ENCODE measurements around the gene CYP4F12.

Gene CYP4F12

GRCh38 chr19:15633082-15633835 is 39.6 kb upstream of the CYP4F12 start:
- no peaks in the 10 kb centered on the region for H3K36me3 Mint-ChIP-seq (ENCODE audit: low read depth)
- H3K9me3 Mint-ChIP-seq, result peaks cover 33% of the 10 kb centered on the region
- TF ChIP-seq CTCF (IDR thresholded peaks at IDR 0.05; ENCODE audit: unreplicated experiment in 3 of 3), result no peak
- no peak overlapping the region for H3K4me3 Mint-ChIP-seq
- no peaks in the 10 kb centered on the region for H3K4me1 Mint-ChIP-seq
- H3K27ac Mint-ChIP-seq, result no peak overlapping the region
- H3K27me3 Mint-ChIP-seq (ENCODE audit: low read depth), result no peaks in the 10 kb centered on the region

DNA sequence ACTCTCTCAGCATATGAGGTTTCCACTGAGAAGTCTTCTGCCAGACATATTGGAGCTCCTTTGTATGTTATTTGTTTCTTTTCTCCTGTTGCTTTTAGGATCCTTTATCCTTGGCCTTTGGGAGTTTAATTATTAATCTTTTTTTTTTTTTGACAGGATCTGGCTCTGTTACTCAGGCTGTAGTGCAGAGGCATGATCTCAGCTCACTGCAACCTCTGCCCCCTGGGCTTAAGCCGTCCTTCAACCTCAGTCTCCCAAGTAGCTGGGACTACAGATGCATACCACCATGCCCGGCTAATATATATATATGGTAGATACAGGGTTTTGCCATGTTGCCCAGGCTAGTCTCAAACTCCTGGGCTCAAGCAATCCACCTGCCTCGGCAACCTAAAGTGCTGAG is 38.8 kb upstream of the CYP4F12 start:
- H3K27me3 Mint-ChIP-seq (ENCODE audit: low read depth), result no peaks in the 10 kb centered on the region
- no peaks in the 10 kb centered on the region for H3K4me1 Mint-ChIP-seq
- H3K4me3 Mint-ChIP-seq, result no peak overlapping the region
- no peak overlapping the region for H3K27ac Mint-ChIP-seq
- no peak for TF ChIP-seq CTCF (IDR thresholded peaks at IDR 0.05; ENCODE audit: unreplicated experiment in 3 of 3)
- no peaks in the 10 kb centered on the region for H3K36me3 Mint-ChIP-seq (ENCODE audit: low read depth)
- H3K9me3 Mint-ChIP-seq, result peaks cover 31% of the 10 kb centered on the region

DNA sequence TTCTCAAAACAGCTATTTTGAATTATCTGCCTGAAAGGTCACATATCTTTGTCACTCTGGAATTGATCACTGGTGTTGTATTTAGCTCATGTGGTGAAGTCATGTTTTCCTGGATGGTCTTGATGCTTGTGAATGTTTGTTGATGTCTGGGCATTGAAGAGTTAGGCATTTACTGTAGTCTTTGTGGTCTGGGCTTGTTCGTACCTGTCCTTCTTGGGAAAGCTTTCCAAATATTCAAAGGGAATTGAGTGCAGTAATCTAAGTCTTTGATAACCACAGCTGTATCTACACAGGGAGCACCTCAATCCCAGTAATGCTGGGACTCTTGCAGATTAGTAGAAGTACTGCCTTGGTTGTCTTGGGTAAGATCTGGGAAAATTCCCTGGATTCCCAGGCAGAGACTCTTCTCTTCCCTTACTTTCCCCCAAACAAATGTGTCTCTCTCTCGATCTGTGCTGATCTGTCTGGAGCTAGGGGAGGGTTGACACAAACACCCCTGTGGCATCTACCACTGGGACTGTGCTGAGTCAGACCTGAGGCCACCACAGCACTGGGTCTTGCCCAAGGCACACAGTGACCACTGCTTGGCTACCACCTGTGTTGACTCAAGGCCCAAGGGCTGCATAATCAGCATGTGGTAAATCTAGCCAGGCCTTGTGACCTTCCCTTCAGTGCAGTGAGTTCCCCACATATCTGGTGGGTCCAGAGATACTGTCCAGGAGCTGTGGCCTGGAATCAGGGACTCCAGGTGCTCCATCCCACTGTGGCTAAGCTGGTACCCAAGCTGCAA is 37.7 kb upstream of the CYP4F12 start:
- no peaks in the 10 kb centered on the region for H3K27me3 Mint-ChIP-seq (ENCODE audit: low read depth)
- no peak overlapping the region for H3K4me3 Mint-ChIP-seq
- no peak for TF ChIP-seq CTCF (IDR thresholded peaks at IDR 0.05; ENCODE audit: unreplicated experiment in 3 of 3)
- H3K27ac Mint-ChIP-seq, result no peak overlapping the region
- peaks cover 40% of the 10 kb centered on the region for H3K9me3 Mint-ChIP-seq
- H3K36me3 Mint-ChIP-seq (ENCODE audit: low read depth), result no peaks in the 10 kb centered on the region
- no peaks in the 10 kb centered on the region for H3K4me1 Mint-ChIP-seq

- Mint-ChIP-seq H3K36me3 (ENCODE audit: low read depth) (no peaks in the 10 kb centered on the region), H3K27ac (no peak overlapping the region), H3K4me3 (no peak overlapping the region), H3K9me3 (peaks cover 42% of the 10 kb centered on the region), H3K4me1 (no peaks in the 10 kb centered on the region), H3K27me3 (ENCODE audit: low read depth) (no peaks in the 10 kb centered on the region)
- TF ChIP-seq CTCF (IDR thresholded peaks at IDR 0.05; ENCODE audit: unreplicated experiment in 3 of 3), result no peak
Observed at GRCh38 chr19:15636026-15636425, 36.9 kb upstream of the CYP4F12 start.

DNA sequence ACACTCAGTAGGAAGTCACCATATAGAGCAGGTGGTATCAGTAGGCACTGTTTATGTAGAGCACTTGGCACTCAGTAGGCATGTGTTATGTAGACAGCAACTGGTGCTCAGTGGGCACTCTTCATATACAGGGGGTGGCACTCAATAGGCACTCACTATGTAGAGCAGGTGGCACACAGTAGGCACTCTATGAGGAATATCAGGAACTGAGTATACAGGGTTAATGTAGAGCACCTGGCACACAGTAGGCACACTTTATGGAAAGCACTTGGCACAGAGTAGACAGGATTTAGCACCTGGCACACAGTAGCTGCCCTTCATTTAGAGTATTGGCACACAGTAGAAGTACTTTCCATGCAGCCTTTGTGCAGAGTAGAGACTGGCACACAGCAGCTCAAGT is 33.3 kb upstream of the CYP4F12 start:
- Mint-ChIP-seq H3K27me3 (ENCODE audit: low read depth) (no peaks in the 10 kb centered on the region), H3K27ac (no peak overlapping the region), H3K4me3 (no peak overlapping the region), H3K9me3 (peaks cover 58% of the 10 kb centered on the region), H3K36me3 (ENCODE audit: low read depth) (no peaks in the 10 kb centered on the region), H3K4me1 (no peaks in the 10 kb centered on the region)
- no peak for TF ChIP-seq CTCF (IDR thresholded peaks at IDR 0.05; ENCODE audit: unreplicated experiment in 3 of 3)

Measured in nephron (organoid).